Glomerular endothelial cell (primary cell): ENCODE results near the gene GARIN5B. TPM values are rescaled to one million over a fixed set of nuclear protein-coding genes. Genes with fewer than 3 reads are reported as not detected.

Experiments
- DNase-seq: peaks from one replicate; pipeline ENCODE4 v3.0.0-alpha.2; 2011; ENCODE audit warnings: low read depth, low spot score; ENCODE audit errors: extremely low read depth
- total RNA-seq: library from RNA; depleted of rRNA; stranded (reverse); fragments of >200 nt; gene quantifications from 2 replicates; pipeline ENCODE4 v1.2.3, GENCODE V29; 2015

The GARIN5B gene
- total RNA-seq, 1 donor from 2014 or later = not detected

DNA sequence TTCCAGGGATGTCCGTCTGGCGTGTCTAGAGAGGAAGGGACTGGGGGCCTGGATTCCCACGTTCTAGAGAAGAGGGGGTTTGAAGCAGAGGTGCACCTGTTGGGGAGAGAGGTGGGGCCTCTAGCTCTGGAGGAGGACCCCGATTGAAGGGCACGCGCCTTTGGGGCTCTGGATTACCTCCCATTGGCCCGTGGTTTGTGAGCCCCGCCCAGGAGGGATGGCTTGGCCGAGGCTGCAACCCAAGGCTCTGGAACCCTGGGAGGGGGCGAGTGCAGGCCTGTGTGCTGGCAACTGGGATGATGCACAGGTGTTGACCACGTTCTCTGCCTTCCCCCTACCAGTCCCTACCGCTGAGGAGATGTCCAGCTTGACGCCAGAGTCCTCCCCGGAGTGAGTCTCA lies 58.1 kb downstream of the GARIN5B start:
- no peak for DNase-seq

Other genes with a start within 250 kb of the GARIN5B start
- gene PPP1R12C, start 245.6 kb downstream of the GARIN5B start, total RNA-seq = 108 and 137 TPM in 2 replicates
- 1.5 TPM in 1 of 2 replicates, not detected in the other for gene TNNT1, start 214.1 kb downstream of the GARIN5B start, total RNA-seq
- not detected in 2 replicates for gene TNNI3, start 205.5 kb downstream of the GARIN5B start, total RNA-seq
- gene DNAAF3, start 196.6 kb downstream of the GARIN5B start, total RNA-seq = 1.6 and 1.7 TPM in 2 replicates
- 0.06 and 0.92 TPM in 2 replicates for gene SYT5, start 183.0 kb downstream of the GARIN5B start, total RNA-seq
- gene PTPRH, start 153.8 kb downstream of the GARIN5B start, total RNA-seq = 0.29 and 1.8 TPM in 2 replicates
- gene TMEM86B, start 134.5 kb downstream of the GARIN5B start, total RNA-seq = 1.5 and 2.8 TPM in 2 replicates
- gene PPP6R1, start 104.2 kb downstream of the GARIN5B start, total RNA-seq = 49.6 and 66.3 TPM in 2 replicates
- gene HSPBP1, start 83.2 kb downstream of the GARIN5B start, total RNA-seq = 30.5 and 36.0 TPM in 2 replicates
- gene BRSK1, start 79.3 kb downstream of the GARIN5B start, total RNA-seq = 1.2 and 3.0 TPM in 2 replicates
- not detected in 2 replicates for gene TMEM150B, start 37.9 kb downstream of the GARIN5B start, total RNA-seq
- 8.0 and 12.8 TPM in 2 replicates for gene KMT5C, start 23.4 kb downstream of the GARIN5B start, total RNA-seq
- gene COX6B2, start 8.5 kb downstream of the GARIN5B start, total RNA-seq = not detected in 2 replicates
- 3.1 and 6.8 TPM in 2 replicates for gene IL11, start 7.2 kb upstream of the GARIN5B start, total RNA-seq
- gene TMEM190, start 13.6 kb upstream of the GARIN5B start, total RNA-seq = not detected in 2 replicates
- gene TMEM238, start 21.0 kb upstream of the GARIN5B start, total RNA-seq = 0.58 and 1.3 TPM in 2 replicates
- gene RPL28, start 22.7 kb upstream of the GARIN5B start, total RNA-seq = 597 and 618 TPM in 2 replicates
- gene UBE2S, start 44.5 kb upstream of the GARIN5B start, total RNA-seq = 64.2 and 82.3 TPM in 2 replicates
- gene SHISA7, start 80.0 kb upstream of the GARIN5B start, total RNA-seq = not detected in 2 replicates
- gene ISOC2, start 98.4 kb upstream of the GARIN5B start, total RNA-seq = 52.1 and 73.1 TPM in 2 replicates
- gene C19orf85, start 101.5 kb upstream of the GARIN5B start, total RNA-seq = not detected in 2 replicates
- gene ZNF628, start 113.4 kb upstream of the GARIN5B start, total RNA-seq = 3.8 and 10.1 TPM in 2 replicates
- gene NAT14, start 121.9 kb upstream of the GARIN5B start, total RNA-seq = 26.4 and 42.5 TPM in 2 replicates
- gene SSC5D, start 125.2 kb upstream of the GARIN5B start, total RNA-seq = 2.4 and 2.9 TPM in 2 replicates
- not detected in 2 replicates for gene SBK2, start 173.9 kb upstream of the GARIN5B start, total RNA-seq
- 1.3 and 1.5 TPM in 2 replicates for gene SBK3, start 182.3 kb upstream of the GARIN5B start, total RNA-seq
- 9.2 and 9.5 TPM in 2 replicates for gene ZNF579, start 217.6 kb upstream of the GARIN5B start, total RNA-seq
- 4.4 and 4.7 TPM in 2 replicates for gene FIZ1, start 236.3 kb upstream of the GARIN5B start, total RNA-seq
- 24.6 and 42.1 TPM in 2 replicates for gene ZNF524, start 237.0 kb upstream of the GARIN5B start, total RNA-seq
- 5.7 and 13.1 TPM in 2 replicates for gene ZNF865, start 242.4 kb upstream of the GARIN5B start, total RNA-seq